Left hindlimb (tissue), 1 donor: ENCODE data around the gene MYOM3.
"Not testable (repeated sequence)": the region's sequence is repeated elsewhere in the genome, so short reads cannot be mapped to it uniquely, and the experiment has no call there.

Experiments
- DNase-seq: peaks from one replicate; pipeline ENCODE4 v3.0.0-alpha.2; 2018

MYOM3 gene

DNA sequence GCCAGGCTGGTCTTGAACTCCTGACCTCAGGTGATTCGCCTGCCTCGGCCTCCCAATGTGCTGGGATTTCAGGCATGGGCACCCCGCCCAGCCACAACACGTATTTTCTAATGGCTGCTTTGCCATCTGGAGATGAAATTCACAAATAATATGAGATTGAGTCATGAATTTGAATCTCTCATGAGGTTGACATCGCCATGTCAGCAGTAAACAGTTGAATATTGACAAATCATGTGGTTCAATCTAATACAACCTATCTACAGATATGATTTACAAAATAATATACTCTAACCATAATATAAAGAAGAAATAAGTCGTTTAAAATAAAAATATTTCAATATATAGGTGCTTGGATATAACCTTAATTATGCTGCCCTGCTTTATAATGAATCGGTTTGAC lies 42.1 kb downstream of the MYOM3 start:
- DNase-seq = no peak

DNA sequence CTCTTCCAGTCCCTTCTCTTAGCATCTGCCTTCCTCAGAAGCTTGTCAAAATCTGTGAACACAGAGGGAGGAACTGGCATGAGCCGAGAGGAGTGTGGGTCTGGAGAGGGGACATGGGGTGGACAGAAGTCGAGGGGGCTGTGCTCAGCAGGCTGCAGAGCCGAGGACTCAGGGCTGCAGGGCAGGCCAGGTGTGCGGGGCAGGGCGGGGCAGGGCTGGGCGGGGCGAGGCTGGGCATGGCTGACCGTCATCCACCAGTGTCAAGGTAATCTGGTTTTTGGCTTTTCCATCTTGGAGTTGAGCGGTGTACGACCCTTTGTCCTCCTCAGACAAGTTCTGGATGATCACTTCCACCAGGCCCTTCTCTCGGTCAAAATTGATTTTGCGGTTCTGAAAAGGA lies 44.0 kb downstream of the MYOM3 start:
- DNase-seq = no peak

DNA sequence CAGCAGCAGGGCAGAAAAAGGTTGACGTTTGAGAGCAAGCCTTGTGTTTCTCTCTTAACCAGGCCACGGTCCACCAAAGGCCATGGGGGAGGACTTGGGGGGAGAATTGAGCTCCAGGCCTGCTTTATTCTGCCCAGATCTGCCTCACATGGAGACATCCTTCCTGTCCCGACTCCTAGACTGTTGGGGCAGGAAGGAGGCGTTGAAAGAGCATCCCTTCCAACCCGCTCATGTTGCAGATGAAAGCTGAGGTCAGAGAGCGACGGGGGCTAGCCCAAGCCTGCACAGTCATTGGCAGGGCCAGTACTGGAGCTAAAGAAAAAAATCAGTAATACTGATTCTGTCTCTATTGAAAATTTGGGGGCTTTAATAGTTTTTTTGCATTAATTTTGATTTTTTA lies 46.6 kb downstream of the MYOM3 start:
- DNase-seq = no peak

DNA sequence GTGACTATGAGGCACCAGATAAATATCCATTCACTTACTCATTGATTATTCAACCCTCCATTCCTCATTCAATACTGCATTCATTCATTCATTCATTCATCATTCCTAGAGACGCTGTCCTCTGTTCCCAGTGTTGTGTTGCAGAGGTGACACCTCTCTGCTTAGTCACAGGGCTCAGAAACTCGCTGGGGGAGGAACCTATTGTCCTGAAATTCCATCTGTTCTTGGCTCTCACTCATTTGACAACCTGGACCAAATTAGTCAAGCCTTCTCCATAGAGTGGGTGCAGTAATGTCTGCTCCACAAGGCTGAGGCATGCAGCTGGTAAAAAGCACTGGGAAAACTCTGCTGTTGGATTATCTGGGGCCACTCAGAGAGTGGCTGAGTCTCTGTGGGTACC lies 49.7 kb downstream of the MYOM3 start:
- DNase-seq = no peak

DNA sequence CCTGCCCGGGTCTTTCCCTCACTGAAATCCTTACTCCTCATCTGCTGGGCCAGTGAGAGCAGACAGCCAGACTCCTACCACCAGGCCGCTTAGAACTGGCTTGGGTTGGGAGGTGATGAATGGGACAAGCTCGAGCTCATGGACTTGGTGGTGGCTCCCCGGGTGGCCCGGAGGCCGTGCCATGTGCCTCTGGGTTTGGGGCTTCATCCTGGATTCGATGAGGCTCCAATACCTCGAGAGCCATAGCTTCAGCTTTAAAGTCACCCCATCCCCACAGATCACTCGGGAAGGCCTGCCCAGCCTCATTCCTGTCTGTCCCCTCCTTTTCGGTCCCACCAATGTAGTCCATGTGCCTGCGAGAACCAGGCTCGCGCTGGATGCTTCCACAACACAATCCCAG lies 51.5 kb downstream of the MYOM3 start:
- DNase-seq = no peak

DNA sequence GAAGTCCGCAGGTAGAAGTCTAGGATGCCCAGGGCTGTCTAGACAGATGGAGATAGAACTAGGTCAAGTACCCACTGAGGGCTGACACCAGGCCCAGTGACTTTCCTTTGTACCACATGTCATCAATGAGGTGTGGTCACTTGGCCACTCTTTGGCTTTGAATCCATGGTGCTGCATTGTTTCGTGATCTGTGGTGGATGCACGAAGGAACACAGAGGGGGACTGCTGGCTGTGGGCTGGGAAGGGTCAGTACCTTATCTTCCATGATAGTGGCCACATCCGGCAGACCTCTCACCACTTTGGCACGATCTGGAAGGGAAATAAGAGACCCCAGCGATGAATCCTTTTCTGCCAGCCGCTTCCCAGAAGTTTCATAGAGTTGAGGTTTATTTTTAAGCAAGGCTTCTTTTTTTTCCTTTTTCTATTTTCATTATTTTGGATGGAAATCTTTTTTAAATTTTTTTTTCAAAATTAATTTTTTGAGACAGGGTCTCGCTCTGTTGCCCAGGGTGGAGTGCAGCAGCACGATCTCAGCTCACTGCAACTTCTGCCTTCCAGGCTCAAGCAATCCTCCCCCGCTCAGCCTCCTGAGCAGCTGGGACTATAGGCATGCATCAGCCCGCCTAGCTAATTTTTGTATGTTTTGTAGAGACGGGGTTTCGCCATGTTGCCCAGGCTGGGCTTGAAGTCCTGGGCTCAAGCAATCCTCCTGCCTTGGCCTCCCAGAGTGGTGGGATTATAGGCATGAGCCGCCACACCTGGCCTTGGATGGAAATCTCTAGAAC lies 53.1 kb downstream of the MYOM3 start:
- DNase-seq = no peak

DNA sequence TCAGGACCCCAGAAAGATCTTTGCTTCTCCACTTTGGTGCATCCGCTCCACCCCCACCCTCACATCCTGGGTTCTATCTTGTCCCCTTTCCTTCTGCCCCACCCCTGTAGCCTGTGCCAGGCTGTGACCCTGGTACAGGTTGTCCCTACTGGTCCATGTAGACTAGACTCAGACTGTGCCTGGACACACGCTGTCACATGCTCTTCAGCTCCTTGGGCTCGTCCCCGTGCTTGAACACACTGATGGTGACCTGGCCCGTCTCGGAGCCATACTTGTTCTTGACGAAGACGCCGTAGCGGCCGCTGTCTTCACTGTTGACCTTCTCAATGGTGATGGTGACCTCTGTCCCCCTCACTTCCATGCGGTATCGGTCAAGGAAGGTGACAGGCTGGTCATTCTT lies 54.8 kb downstream of the MYOM3 start:
- DNase-seq = no peak

DNA sequence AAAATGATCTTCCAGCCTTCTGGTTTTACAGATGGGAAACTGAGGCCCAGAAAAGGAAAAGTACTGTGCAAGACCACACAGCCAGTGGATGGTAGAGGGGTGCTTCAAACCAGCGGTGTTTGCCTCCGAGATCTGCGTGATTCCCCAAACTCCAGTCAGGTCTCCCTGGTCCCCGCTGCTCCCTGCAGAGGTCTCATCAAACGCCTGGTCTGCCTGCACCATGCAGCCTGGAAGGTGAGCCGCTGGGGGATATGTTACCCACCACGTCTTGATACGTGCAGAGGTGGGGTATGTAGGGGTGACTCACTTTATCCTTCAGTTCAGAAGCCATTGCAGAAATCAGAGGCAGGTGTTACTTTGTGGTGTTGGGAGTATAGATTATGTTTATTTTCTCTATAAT lies 56.3 kb downstream of the MYOM3 start:
- no peak for DNase-seq

DNA sequence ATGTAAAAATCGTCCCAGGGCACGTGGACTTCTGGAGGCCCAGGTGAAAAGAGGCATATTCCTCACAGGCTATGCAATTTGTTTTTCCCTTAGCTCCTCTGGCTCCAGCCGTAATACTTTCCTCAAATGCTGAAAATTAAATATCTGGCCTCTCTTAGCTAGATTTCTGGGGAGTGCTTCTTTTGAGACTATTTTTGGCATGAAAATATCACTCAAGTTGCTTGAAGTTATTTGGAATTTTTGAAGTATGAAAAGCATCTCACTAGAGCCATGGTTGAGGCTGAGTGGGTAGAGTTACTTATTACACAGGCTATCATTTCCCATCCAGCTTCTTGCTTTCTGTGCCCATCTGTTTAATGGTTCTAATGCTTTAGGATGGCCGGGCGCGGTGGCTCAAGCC lies 59.7 kb downstream of the MYOM3 start:
- no peak for DNase-seq

DNA sequence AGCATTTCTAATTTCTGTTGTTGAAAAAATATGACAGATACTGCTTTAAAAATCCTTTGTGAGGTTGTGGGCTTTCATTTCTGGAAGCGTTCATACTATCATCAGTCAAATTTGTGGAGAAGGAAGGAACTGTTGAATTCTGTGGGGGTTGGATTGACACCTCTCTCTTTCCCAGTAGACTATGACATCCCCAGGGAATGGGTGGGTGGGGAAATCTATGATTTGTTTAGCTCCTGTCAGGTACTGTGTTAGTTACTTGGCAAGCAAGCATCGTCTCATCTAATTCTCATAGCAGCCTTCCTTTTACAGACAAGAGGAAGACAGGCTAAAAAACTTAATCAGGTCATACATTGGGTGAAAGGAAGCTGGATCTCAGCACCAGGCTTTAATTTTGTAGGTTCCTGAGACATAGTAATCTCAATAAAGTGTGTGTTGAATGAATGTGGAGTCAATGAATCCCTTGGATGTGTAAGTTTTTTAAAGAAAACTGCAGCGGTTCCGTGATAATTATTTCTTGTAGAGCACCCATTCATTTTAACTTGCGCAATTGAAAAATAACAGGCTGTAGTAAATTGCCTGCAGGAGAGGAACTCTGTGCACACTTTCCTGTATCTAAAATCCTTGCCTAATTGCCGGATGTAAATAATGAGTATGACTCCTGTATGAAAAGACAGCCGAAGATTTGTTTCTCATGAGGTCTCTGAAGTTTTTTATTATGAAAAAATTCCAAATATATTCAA lies 60.6 kb downstream of the MYOM3 start:
- DNase-seq = no peak

DNA sequence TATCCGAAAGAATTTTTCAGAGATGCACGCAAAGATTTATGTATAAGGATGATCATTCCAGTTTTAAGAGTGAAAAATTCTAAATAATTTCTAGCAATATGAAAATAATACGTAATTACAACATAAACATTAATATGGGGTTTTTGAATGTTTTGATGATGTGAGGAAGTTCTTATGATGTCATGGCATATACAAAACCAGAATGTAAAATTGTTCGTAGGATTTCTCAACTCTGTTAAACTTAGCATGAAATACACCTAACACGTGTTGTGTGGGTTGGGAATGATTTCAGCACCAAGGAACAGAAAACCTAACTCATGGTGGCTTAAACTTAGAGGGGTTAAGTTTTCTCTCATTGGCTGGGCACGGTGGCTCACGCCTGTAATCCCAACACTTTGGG lies 62.2 kb downstream of the MYOM3 start:
- DNase-seq = no peak

DNA sequence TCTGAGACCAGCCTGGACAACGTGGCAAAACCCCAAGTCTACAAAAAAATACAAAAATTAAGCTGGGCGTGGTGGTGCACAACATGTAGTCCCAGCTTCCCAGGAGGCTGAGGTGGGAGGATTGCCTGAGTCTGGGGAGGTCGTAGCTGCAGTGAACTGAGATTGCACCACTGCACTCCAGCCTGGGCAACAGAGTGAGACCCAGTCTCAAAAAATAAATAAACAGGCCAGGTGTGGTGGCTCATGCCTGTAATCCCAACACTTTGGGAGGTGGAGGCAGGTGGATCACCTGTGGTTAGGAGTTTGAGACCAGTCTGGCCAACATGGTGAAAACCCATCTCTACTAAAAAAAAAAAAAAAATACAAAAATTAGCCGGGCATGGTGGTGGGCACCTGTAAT lies 63.0 kb downstream of the MYOM3 start:
- DNase-seq = not testable (repeated sequence)

DNA sequence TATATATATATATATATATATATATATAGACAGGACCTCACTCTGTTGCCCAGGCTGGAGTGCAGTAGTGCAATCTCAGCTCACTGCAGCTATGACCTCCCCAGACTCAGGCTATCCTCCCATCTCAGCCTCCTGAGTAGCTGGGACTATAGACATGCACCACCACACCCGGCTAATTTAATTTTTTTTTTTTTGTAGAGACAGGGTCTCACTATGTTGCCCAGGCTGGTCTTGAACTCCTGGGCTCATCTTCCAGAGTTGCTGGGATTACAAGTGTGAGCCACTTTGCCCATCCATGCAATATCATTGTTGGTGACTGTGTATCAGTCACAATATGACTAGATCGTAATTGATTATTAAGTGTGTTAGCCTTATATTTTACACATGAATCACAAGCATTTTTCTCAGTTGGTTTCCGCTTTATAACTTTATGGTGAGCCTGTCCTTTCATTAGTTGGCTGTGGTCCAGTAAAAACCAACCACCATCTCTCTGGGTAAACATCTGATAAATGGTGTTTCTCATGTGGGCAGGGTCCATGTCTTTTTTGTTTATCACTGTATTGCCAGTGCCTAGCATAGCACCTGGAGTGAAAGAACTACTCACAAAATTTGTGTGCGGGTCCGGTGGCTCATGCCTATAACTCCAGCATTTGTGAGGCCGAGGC lies 63.6 kb downstream of the MYOM3 start:
- DNase-seq = no peak

DNA sequence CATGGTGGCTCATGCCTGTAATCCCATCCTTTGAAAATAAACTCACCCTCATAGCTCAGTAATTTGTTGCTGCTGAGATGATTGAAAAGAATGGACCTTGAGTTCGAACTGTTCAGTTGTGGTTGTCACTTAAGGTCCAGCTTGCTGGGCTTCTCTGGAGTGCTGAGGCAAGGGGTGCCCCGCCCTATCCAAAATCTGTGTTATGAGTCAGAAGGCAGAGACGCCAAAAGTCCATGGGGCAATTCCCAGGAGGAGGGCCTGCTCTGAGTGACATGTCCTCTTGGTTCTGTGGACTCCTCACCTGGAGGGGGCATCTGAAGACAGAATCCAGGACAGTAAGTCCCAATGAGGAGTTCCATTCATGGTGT lies 64.8 kb downstream of the MYOM3 start:
- DNase-seq = no peak

DNA sequence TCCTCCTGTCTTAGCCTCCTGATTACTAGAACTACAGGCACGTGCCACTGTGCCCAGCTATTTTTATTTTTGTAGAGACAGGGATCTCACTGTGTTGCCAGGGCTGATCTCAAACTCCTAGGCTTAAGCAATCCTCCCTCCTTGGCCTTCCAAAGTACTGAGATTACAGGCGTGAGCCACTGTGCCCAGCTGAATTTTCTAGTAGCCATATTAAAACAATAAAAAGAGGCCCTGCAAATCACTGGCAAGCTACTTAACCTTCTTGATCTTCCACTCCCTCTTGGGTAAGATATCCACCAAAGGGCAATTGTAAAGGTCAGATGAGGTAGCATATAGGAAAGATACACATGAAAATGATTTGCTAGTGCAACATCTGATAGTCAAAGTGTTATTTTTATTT lies 66.2 kb downstream of the MYOM3 start:
- DNase-seq = no peak

DNA sequence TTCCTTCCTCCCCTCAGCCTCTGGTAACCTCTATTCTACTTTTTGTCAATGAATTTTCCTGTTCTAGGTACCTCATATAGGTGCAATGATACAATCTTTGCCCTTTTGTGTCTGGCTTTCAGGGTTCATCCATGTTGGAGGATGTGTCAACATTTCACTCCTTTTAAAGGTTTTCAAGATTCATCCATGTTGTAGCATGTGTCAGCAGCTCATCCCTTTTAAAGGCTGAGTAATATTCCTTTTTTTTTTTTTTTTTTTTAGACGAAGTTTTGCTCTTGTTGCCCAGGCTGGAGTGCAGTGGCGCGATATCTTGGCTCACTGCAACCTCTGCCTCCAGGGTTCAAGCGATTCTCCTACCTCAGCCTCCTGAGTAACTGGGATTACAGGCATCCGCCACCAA lies 67.3 kb downstream of the MYOM3 start:
- DNase-seq = not testable (repeated sequence)

DNA sequence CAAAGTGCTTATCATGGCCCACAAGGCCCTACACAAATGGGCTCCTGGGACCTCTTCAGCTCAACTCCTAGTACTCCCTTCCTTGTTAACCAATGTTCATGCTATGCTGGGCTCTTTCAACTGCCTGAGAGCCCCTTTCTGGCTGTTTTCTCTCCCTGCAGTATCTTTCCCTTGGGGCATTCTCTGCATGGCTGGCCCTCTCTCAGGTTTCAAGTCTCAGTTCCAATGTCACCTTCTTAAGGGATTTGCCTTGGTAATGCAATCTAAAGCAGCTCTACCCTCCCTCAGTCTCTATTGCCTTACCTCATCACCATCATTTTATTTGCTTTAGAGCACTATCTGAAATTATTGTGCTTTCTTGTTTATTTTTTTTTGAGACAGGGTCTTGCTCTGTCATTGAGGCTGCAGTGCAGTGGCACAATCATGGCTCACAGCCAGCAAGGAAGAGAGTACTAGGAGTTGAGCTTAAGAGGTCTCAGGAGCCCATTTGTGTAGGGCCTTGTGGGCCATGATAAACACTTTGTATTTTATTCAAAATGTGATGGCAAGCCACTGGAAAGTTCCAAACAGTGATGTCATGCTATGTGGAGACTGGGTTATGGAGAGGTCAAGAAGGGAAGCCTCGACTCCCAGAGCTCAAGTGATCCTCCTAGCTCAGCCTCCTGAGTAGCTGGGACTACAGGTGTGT lies 68.4 kb downstream of the MYOM3 start:
- no peak for DNase-seq

DNA sequence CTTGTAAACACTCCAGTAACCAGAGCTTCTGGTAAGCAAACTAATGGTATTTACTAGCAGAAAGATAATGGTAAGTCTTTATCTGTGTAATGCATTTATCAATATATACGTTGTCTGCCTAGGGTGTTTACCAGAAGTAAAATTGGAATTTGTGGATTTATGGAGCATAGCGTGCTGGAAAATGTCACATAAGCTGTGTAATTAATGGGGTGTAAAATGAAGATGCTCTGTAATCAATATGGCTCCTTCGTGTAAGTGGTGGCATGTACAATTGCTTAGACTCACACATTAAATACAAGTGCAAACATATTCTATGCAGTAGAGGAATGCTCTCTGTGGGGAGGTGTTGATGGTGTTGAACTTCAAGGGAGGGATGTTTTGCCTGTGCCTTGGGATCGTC lies 69.6 kb downstream of the MYOM3 start:
- DNase-seq = no peak

DNA sequence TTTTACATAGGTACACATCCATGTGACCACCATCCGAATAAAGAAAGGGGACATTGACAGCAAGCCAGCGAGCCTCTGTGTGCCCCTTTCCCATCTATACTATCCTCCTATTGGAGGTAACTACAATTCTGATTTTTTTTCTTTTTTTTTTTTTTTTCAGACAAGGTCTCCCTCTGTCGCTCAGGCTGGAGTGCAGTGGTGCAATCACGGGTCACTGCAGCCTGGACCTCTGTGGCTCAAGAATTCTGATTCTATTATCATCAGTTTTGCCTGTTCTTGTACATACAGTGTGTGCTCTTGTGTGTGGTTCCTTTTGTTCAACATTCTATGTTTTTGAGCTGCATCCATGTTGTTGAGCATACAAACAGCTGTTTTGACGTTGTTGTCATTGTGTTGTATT lies 75.8 kb downstream of the MYOM3 start:
- DNase-seq = no peak

DNA sequence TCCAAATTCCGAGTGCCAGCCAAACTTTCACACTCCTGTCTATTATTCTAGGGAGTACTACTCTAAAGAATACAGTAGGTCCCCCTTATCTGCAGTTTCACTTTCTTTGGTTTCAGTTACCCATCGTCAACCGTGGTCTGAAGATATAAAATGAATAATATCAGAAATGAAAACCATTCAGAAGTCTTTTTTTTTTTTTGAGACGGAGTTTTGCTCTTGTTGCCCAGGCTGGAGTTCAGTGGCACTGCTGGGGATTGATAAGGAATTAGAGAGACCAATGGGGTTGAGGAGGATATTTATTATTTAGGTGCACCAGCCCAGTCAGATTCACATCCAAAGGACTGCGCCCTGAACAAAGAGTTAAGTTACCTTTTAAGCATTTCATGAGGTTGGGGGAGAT lies 79.0 kb downstream of the MYOM3 start:
- DNase-seq = no peak

DNA sequence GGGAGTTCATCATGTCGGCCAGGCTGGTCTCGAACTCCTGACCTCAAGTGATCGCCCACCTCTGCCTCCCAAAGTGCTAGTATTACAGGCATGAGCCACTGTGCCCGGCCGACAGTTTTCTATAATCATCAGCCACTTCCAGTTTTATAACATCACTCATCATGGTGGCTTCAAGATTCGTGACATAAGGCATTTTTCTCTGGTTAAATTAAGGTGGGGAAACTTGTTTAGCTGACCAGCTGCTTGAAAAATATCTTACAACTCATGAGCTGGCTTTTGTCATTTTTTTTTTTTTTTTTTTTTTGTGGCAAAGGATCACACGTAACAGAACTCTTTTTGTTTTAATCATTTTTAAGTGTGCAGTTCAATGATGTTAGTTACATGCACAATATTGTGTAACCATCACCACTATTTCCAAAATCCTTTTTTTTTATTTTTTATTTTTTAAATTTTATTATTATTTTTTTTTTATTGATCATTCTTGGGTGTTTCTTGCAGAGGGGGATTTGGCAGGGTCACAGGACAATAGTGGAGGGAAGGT lies 80.9 kb downstream of the MYOM3 start:
- DNase-seq = not testable (repeated sequence)

DNA sequence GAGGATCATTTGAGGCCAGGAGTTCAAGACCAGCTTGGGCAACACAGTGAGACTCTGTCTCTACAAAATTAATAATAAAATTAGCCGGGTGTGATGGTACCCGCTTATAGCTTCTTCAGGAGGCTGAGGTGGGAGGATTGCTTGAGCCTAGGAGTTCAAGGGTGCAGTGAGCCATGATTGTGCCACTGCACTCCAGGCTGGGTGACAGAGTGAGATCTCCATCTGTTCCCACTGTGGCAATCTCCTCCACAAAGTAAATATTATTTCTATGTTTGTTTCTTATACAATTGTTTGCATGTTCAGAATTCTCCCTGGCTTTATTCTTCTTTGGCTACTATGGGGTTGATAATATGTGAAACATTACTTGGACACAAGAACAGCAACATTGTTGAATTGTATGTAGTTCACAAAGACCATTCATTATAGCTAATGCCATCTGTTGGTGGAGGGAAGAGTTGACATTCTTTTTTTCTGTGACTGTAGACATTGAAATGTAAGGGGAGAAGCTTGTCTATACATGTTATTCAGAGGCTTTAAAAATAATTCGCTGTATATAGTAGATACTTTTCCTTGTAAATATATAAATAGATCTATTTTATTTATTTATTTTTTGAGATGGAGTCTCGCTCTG lies 84.0 kb downstream of the MYOM3 start:
- DNase-seq = no peak
